Breast epithelium (tissue), 3 donors: Measurements from ENCODE around the gene TMEM240.

Experiments
- CTCF ChIP-seq, 3 donors: fragments of 450-650 bp; IDR thresholded peaks; one replicate each; pipeline ENCODE4 v1.5.1; 2016 to 2017; ENCODE audit warnings: antibody characterized with exemption in 3 of 3, mild to moderate bottlenecking in 3 of 3, moderate library complexity in 3 of 3
- POLR2AphosphoS5 ChIP-seq, 3 donors: sonication (generic); formaldehyde crosslinking; IDR thresholded peaks; one replicate each; pipeline ENCODE4 v1.6.1; 2017; ENCODE audit warnings: antibody characterized with exemption in 3 of 3

- no peak for TF ChIP-seq CTCF (IDR thresholded peaks at IDR 0.05)
- TF ChIP-seq POLR2AphosphoS5 (IDR thresholded peaks at IDR 0.05), result no peak
These were observed 10.5 kb downstream of the TMEM240 start for GRCh38 chr1:1529936-1530335.
